ENCODE data around the gene TCF25.
"Not testable (repeated sequence)": the region's sequence is repeated elsewhere in the genome, so short reads cannot be mapped to it uniquely, and the experiment has no call there.

The TCF25 gene

GRCh38 chr16:89934019-89934418 is 60.6 kb downstream of the TCF25 start:
- H3K27ac Mint-ChIP-seq, H3K36me3 Mint-ChIP-seq, H3K9me3 Mint-ChIP-seq, DNase-seq, H3K4me3 Mint-ChIP-seq, H3K4me1 Mint-ChIP-seq, CTCF ChIA-PET: not testable (repeated sequence)
- H3K27me3 Mint-ChIP-seq = peaks cover 36% of the 10 kb centered on the region

- H3K27me3 Mint-ChIP-seq = peaks cover 32% of the 10 kb centered on the region
- CTCF ChIA-PET = no interaction called here
- H3K9me3 Mint-ChIP-seq = no peaks in the 10 kb centered on the region
- no peak overlapping the region for H3K4me3 Mint-ChIP-seq
- H3K36me3 Mint-ChIP-seq = no peaks in the 10 kb centered on the region
- no peak for DNase-seq
- H3K4me1 Mint-ChIP-seq = no peaks in the 10 kb centered on the region
- no peak overlapping the region for H3K27ac Mint-ChIP-seq
These were observed 61.5 kb downstream of the TCF25 start for GRCh38 chr16:89934611-89935553.

- DNase-seq, H3K27ac Mint-ChIP-seq, H3K9me3 Mint-ChIP-seq, H3K4me3 Mint-ChIP-seq, H3K36me3 Mint-ChIP-seq, H3K4me1 Mint-ChIP-seq, CTCF ChIA-PET: not testable (repeated sequence)
- peaks cover 30% of the 10 kb centered on the region for H3K27me3 Mint-ChIP-seq
These were observed 62.2 kb downstream of the TCF25 start for GRCh38 chr16:89935620-89936019.

- Mint-ChIP-seq H3K27ac (no peak overlapping the region), H3K9me3 (no peaks in the 10 kb centered on the region)
These were observed 62.6 kb downstream of the TCF25 start for GRCh38 chr16:89936034-89936433.

GRCh38 chr16:89936508-89936907 is 63.1 kb downstream of the TCF25 start:
- no peak overlapping the region for H3K4me3 Mint-ChIP-seq
- no peak for DNase-seq
- no peaks in the 10 kb centered on the region for H3K9me3 Mint-ChIP-seq
- H3K27me3 Mint-ChIP-seq = peaks cover 25% of the 10 kb centered on the region
- H3K4me1 Mint-ChIP-seq = no peaks in the 10 kb centered on the region
- H3K36me3 Mint-ChIP-seq = no peaks in the 10 kb centered on the region
- no peak overlapping the region for H3K27ac Mint-ChIP-seq
- CTCF ChIA-PET = no interaction called here

More at GRCh38 chr16:89936034-89936433, 62.6 kb downstream of the TCF25 start:
- Mint-ChIP-seq H3K4me3 (no peak overlapping the region), H3K36me3 (no peaks in the 10 kb centered on the region), H3K27me3 (peaks cover 29% of the 10 kb centered on the region), H3K4me1 (no peaks in the 10 kb centered on the region)
- CTCF ChIA-PET = no interaction called here
- DNase-seq = no peak

GRCh38 chr16:89936981-89937380 is 63.6 kb downstream of the TCF25 start:
- Mint-ChIP-seq H3K27ac (no peak overlapping the region), H3K4me1 (no peaks in the 10 kb centered on the region), H3K9me3 (no peaks in the 10 kb centered on the region), H3K36me3 (no peaks in the 10 kb centered on the region), H3K4me3 (no peak overlapping the region), H3K27me3 (peaks cover 25% of the 10 kb centered on the region)
- CTCF ChIA-PET = no interaction called here
- no peak for DNase-seq

GRCh38 chr16:89938175-89938885 is 64.9 kb downstream of the TCF25 start:
- H3K36me3 Mint-ChIP-seq = no peaks in the 10 kb centered on the region
- peaks cover 34% of the 10 kb centered on the region for H3K27me3 Mint-ChIP-seq
- H3K27ac Mint-ChIP-seq = no peak overlapping the region
- CTCF ChIA-PET = no interaction called here
- no peak overlapping the region for H3K4me3 Mint-ChIP-seq
- H3K4me1 Mint-ChIP-seq = no peaks in the 10 kb centered on the region
- no peak for DNase-seq
- no peaks in the 10 kb centered on the region for H3K9me3 Mint-ChIP-seq

- Mint-ChIP-seq H3K4me3 (no peak overlapping the region), H3K4me1 (peaks cover 7% of the 10 kb centered on the region), H3K9me3 (no peaks in the 10 kb centered on the region), H3K36me3 (no peaks in the 10 kb centered on the region), H3K27ac (no peak overlapping the region), H3K27me3 (peaks cover 63% of the 10 kb centered on the region)
- CTCF ChIA-PET = no interaction called here
- no peak for DNase-seq
These were observed 71.4 kb downstream of the TCF25 start for GRCh38 chr16:89944773-89945172.

GRCh38 chr16:89945654-89946053 is 72.3 kb downstream of the TCF25 start:
- peaks cover 12% of the 10 kb centered on the region for H3K4me1 Mint-ChIP-seq
- H3K4me3 Mint-ChIP-seq = no peak overlapping the region
- no peaks in the 10 kb centered on the region for H3K9me3 Mint-ChIP-seq
- H3K27me3 Mint-ChIP-seq = peaks cover 68% of the 10 kb centered on the region
- DNase-seq = no peak
- CTCF ChIA-PET = no interaction called here
- no peaks in the 10 kb centered on the region for H3K36me3 Mint-ChIP-seq
- H3K27ac Mint-ChIP-seq = no peak overlapping the region

GRCh38 chr16:89946515-89946914 is 73.1 kb downstream of the TCF25 start:
- H3K4me1 Mint-ChIP-seq = peaks cover 12% of the 10 kb centered on the region
- no peak overlapping the region for H3K27ac Mint-ChIP-seq
- H3K27me3 Mint-ChIP-seq = peaks cover 65% of the 10 kb centered on the region
- CTCF ChIA-PET = no interaction called here
- DNase-seq = no peak
- H3K4me3 Mint-ChIP-seq = no peak overlapping the region
- no peaks in the 10 kb centered on the region for H3K36me3 Mint-ChIP-seq
- H3K9me3 Mint-ChIP-seq = no peaks in the 10 kb centered on the region

- no peaks in the 10 kb centered on the region for H3K9me3 Mint-ChIP-seq
- CTCF ChIA-PET = interaction anchor here (1.5 kb wide), 1 partner anchor 249 kb away, joined by 3 read pairs; no protein-coding TSS in a partner anchor
- peak overlapping the region; percentile 76 for H3K4me3 Mint-ChIP-seq
- H3K4me1 Mint-ChIP-seq = peaks cover 12% of the 10 kb centered on the region
- peaks cover 53% of the 10 kb centered on the region for H3K27me3 Mint-ChIP-seq
- H3K27ac Mint-ChIP-seq = peak overlapping the region; percentile 45
- H3K36me3 Mint-ChIP-seq = no peaks in the 10 kb centered on the region
- no peak for DNase-seq
These were observed 75.8 kb downstream of the TCF25 start for GRCh38 chr16:89949121-89949742.

- Mint-ChIP-seq H3K27ac (peak overlapping the region; percentile 67), H3K4me1 (peaks cover 12% of the 10 kb centered on the region), H3K9me3 (no peaks in the 10 kb centered on the region), H3K4me3 (peak overlapping the region; percentile 76), H3K36me3 (peaks cover 2% of the 10 kb centered on the region), H3K27me3 (peaks cover 49% of the 10 kb centered on the region)
- CTCF ChIA-PET = interaction anchor here (1.5 kb wide), 1 partner anchor 250 kb away, joined by 3 read pairs; no protein-coding TSS in a partner anchor
- no peak for DNase-seq
These were observed 76.4 kb downstream of the TCF25 start for GRCh38 chr16:89949756-89950155.

- CTCF ChIA-PET = no interaction called here
- Mint-ChIP-seq H3K4me1 (peaks cover 12% of the 10 kb centered on the region), H3K27me3 (peaks cover 33% of the 10 kb centered on the region), H3K4me3 (no peak overlapping the region), H3K27ac (no peak overlapping the region), H3K9me3 (no peaks in the 10 kb centered on the region), H3K36me3 (peaks cover 3% of the 10 kb centered on the region)
- DNase-seq = no peak
These were observed 78.1 kb downstream of the TCF25 start for GRCh38 chr16:89951509-89951908.

- Mint-ChIP-seq H3K4me1 (peaks cover 12% of the 10 kb centered on the region), H3K4me3 (no peak overlapping the region), H3K27ac (no peak overlapping the region), H3K9me3 (no peaks in the 10 kb centered on the region), H3K27me3 (peaks cover 28% of the 10 kb centered on the region), H3K36me3 (peaks cover 5% of the 10 kb centered on the region)
- CTCF ChIA-PET = no interaction called here
- DNase-seq = no peak
These were observed 78.7 kb downstream of the TCF25 start for GRCh38 chr16:89952049-89952448.

Measured in activated naive CD4-positive, alpha-beta T cell treated with anti-CD3 and anti-CD28 coated beads, Interleukin-2, amount 10 ng/mL, durations not matched to agents 7 days and 5 days (primary cell).